H1 (cell line): ENCODE measurements around the gene SELENOV.

Source experiments
- CEBPB ChIP-seq: IDR thresholded peaks from 2 replicates; pipeline ENCODE4 v1.6.1; 2012; ENCODE audit warnings: low read depth, low read length
- CHD2 ChIP-seq: IDR thresholded peaks from 2 replicates; pipeline ENCODE4 v1.6.1; 2012; ENCODE audit warnings: low read length, improper control_type of control experiment
- JUN ChIP-seq: IDR thresholded peaks from 2 replicates; pipeline ENCODE4 v1.6.1; 2011; ENCODE audit warnings: low read depth, mild to moderate bottlenecking, improper control_type of control experiment, low read length
- POLR2A ChIP-seq, 2 experiments: IDR thresholded peaks; 1 replicate in 1 of 2; 2 replicates in 1 of 2; pipeline ENCODE4 v1.6.1; 2011; ENCODE audit warnings: low read depth in 2 of 2, low read length in 2 of 2, mild to moderate bottlenecking in 2 of 2; ENCODE audit errors: control extremely low read depth in 1 of 2
- POLR2AphosphoS5 ChIP-seq: IDR thresholded peaks from 2 replicates; pipeline ENCODE4 v1.6.1; 2011; ENCODE audit warnings: low read depth, low read length
- RBBP5 ChIP-seq: IDR thresholded peaks from 2 replicates; pipeline ENCODE4 v1.7.1; 2012; ENCODE audit warnings: low read depth, mild to moderate bottlenecking, inconsistent platforms, low read length, moderate library complexity, borderline replicate concordance
- SAP30 ChIP-seq: fragments of 300-600 bp; sonication (generic); IDR thresholded peaks from 2 replicates; pipeline ENCODE4 v1.7.1; 2012; ENCODE audit warnings: low read length, moderate library complexity, mild to moderate bottlenecking, inconsistent platforms; ENCODE audit not compliant: insufficient read depth, insufficient replicate concordance
- TEAD4 ChIP-seq: IDR thresholded peaks from 2 replicates; pipeline ENCODE4 v1.6.1; 2012; ENCODE audit warnings: low read depth, low read length, inconsistent platforms, mixed read lengths
- TF ChIP-seq, protein P1 (sequence below), 3 experiments: IDR thresholded peaks; 1 replicate in 2 of 3; 2 replicates in 1 of 3; pipeline versions ENCODE4 v1.5.1 to v1.6.1; 2011; ENCODE audit warnings: low read length in 3 of 3, mild to moderate bottlenecking in 3 of 3, inconsistent platforms in 2 of 3, low read depth in 1 of 3, moderate library complexity in 1 of 3; ENCODE audit not compliant: insufficient read depth in 1 of 3; ENCODE audit errors: control extremely low read depth in 1 of 3
- TF ChIP-seq, protein P2 (sequence below): IDR thresholded peaks from 2 replicates; pipeline ENCODE4 v1.6.1; 2011; ENCODE audit warnings: low read depth, mild to moderate bottlenecking, low read length; ENCODE audit not compliant: insufficient read depth
- TF ChIP-seq, protein P3 (sequence below): IDR thresholded peaks from 2 replicates; pipeline ENCODE4 v1.6.1; 2012; ENCODE audit warnings: low read length, inconsistent platforms
- TF ChIP-seq, protein P4 (sequence below): IDR thresholded peaks from 2 replicates; pipeline ENCODE4 v1.6.1; 2012; ENCODE audit warnings: inconsistent platforms

DNA sequence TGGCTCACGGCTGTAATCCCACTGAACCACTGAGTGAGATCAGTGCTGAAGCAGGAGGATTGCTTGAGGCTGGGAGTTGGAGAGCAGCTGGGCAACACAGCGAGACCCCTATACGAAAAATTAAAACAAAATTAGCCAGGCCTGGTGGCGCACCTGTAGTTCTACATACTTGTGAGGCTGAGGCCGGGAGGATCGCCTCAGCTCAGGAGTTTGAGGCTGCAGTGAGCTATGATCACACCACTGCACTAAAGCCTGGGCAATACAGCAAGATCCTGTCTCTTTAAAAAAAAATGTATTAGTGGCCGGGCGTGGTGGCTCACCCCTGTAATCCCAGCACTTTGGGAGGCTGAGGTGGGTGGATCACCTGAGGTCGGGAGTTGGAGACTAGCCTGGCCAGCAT, 6.3 kb upstream of the SELENOV start:
- no peak for TF ChIP-seq SAP30
- TF ChIP-seq, protein P1, sequence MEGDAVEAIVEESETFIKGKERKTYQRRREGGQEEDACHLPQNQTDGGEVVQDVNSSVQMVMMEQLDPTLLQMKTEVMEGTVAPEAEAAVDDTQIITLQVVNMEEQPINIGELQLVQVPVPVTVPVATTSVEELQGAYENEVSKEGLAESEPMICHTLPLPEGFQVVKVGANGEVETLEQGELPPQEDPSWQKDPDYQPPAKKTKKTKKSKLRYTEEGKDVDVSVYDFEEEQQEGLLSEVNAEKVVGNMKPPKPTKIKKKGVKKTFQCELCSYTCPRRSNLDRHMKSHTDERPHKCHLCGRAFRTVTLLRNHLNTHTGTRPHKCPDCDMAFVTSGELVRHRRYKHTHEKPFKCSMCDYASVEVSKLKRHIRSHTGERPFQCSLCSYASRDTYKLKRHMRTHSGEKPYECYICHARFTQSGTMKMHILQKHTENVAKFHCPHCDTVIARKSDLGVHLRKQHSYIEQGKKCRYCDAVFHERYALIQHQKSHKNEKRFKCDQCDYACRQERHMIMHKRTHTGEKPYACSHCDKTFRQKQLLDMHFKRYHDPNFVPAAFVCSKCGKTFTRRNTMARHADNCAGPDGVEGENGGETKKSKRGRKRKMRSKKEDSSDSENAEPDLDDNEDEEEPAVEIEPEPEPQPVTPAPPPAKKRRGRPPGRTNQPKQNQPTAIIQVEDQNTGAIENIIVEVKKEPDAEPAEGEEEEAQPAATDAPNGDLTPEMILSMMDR (IDR thresholded peaks at IDR 0.05; ENCODE audit: control extremely low read depth in 1 of 3, insufficient read depth in 1 of 3, low read depth in 1 of 3, low read length in 3 of 3), result no peak
- no peak for TF ChIP-seq POLR2A (IDR thresholded peaks at IDR 0.05; ENCODE audit: control extremely low read depth in 1 of 2, low read depth in 2 of 2, low read length in 2 of 2)
- no peak for TF ChIP-seq RBBP5
- no peak for TF ChIP-seq TEAD4
- no peak for TF ChIP-seq CHD2
- TF ChIP-seq CEBPB, result no peak
- TF ChIP-seq, protein P2, sequence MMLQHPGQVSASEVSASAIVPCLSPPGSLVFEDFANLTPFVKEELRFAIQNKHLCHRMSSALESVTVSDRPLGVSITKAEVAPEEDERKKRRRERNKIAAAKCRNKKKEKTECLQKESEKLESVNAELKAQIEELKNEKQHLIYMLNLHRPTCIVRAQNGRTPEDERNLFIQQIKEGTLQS, result no peak
- TF ChIP-seq, protein P3, sequence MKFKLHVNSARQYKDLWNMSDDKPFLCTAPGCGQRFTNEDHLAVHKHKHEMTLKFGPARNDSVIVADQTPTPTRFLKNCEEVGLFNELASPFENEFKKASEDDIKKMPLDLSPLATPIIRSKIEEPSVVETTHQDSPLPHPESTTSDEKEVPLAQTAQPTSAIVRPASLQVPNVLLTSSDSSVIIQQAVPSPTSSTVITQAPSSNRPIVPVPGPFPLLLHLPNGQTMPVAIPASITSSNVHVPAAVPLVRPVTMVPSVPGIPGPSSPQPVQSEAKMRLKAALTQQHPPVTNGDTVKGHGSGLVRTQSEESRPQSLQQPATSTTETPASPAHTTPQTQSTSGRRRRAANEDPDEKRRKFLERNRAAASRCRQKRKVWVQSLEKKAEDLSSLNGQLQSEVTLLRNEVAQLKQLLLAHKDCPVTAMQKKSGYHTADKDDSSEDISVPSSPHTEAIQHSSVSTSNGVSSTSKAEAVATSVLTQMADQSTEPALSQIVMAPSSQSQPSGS, result no peak
- TF ChIP-seq, protein P4, sequence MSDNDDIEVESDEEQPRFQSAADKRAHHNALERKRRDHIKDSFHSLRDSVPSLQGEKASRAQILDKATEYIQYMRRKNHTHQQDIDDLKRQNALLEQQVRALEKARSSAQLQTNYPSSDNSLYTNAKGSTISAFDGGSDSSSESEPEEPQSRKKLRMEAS, result no peak
- no peak for TF ChIP-seq POLR2AphosphoS5
- no peak for TF ChIP-seq JUN
